NCI-H2227 treated with DMSO at 0.1 percent for 48 hours (cell line): ENCODE data around the gene PRSS57.
"Not testable (repeated sequence)": the region's sequence is repeated elsewhere in the genome, so short reads cannot be mapped to it uniquely, and the experiment has no call there.

Experiments used
- DNase-seq: peaks from one replicate; lab custom pipeline; 2025; lab: John Stamatoyannopoulos, UW

Gene PRSS57

GRCh38 chr19:674282-675151 lies 20.7 kb downstream of the PRSS57 start:
- no peak for DNase-seq

- DNase-seq: no peak
Observed at GRCh38 chr19:670609-671075, 24.6 kb downstream of the PRSS57 start.

- not testable (repeated sequence) for DNase-seq
Observed at GRCh38 chr19:668675-669434, 26.4 kb downstream of the PRSS57 start.

- not testable (repeated sequence) for DNase-seq
Observed at GRCh38 chr19:666985-667573, 28.2 kb downstream of the PRSS57 start.

GRCh38 chr19:664913-665443 lies 30.3 kb downstream of the PRSS57 start:
- DNase-seq: peak; percentile 19

GRCh38 chr19:663682-664117 lies 31.6 kb downstream of the PRSS57 start:
- DNase-seq: no peak

GRCh38 chr19:662962-663681 lies 32.1 kb downstream of the PRSS57 start, which contains the start of gene RNF126:
Gene RNF126, minus strand, starts transcription at chr19:663214. Its CDS starts 93 bp downstream, at chr19:663121.
- DNase-seq: peak; percentile 77

GRCh38 chr19:662207-662961 lies 32.9 kb downstream of the PRSS57 start:
- no peak for DNase-seq

GRCh38 chr19:661427-662196 lies 33.6 kb downstream of the PRSS57 start:
- DNase-seq: no peak

- no peak for DNase-seq
Observed at GRCh38 chr19:660793-661426, 34.3 kb downstream of the PRSS57 start.

- DNase-seq: no peak
Observed at GRCh38 chr19:658916-659839, 36.1 kb downstream of the PRSS57 start.

GRCh38 chr19:658059-658839 lies 37.0 kb downstream of the PRSS57 start:
- DNase-seq: no peak

GRCh38 chr19:657611-658010 lies 37.6 kb downstream of the PRSS57 start:
- no peak for DNase-seq

GRCh38 chr19:656751-657559 lies 38.3 kb downstream of the PRSS57 start:
- DNase-seq: no peak

GRCh38 chr19:655691-656090 lies 39.6 kb downstream of the PRSS57 start:
- DNase-seq: no peak

- DNase-seq: no peak
Observed at GRCh38 chr19:653425-653824, 41.8 kb downstream of the PRSS57 start.
